ENCODE data around the gene MRPL14.

The MRPL14 gene

GRCh38 chr6:44073612-44074438, 53.4 kb downstream of the MRPL14 start:
- DNase-seq (ENCODE audit: low read depth): peak; percentile 57
- TF ChIP-seq CTCF (conservative IDR thresholded peaks at IDR 0.05; ENCODE audit: control insufficient read depth, insufficient read depth, low read depth, low read length): peak; percentile 26
- peak overlapping the region; percentile 21 for H3K4me3 ChIP-seq (ENCODE audit: control insufficient read depth, low read depth, low read length)

DNA sequence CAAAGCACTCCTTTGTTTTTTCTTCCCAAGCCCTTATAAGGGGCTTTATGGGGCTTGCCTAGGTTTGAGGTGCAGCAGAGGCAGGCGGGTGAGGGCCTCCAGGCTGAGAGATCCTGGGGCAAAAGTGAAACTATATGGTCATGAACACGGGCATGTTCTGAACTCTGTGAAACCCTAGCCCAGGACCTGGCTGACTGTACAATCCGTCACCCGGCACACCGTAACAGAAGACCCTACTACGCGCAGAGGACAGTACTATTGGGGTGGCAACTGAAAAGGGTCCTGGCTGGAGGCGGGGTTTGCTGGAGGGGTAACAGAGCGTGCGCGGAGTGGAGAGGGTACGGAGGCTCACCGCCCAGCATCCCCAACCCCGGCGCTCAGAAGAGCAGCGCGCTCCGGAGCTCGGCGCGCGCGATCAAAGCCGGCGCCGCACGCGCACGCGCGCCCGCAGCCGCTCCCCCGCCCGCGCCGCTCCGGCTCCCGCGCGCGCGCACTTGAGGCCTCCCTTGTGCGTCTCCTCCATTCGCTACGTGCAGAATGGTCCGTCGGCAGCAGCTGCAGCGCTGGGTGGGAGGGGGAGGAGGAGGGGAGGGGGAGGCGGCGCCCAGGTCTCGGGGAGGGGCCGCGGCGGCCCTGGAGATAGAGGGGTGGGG, 54.2 kb downstream of the MRPL14 start:
- H3K4me3 ChIP-seq (ENCODE audit: control insufficient read depth, low read depth, low read length): peak overlapping the region; percentile 44
- TF ChIP-seq CTCF (conservative IDR thresholded peaks at IDR 0.05; ENCODE audit: control insufficient read depth, insufficient read depth, low read depth, low read length): no peak
- peak; percentile 69 for DNase-seq (ENCODE audit: low read depth)

- DNase-seq (ENCODE audit: low read depth): no peak
- H3K4me3 ChIP-seq (ENCODE audit: control insufficient read depth, low read depth, low read length): no peak overlapping the region
- TF ChIP-seq CTCF (conservative IDR thresholded peaks at IDR 0.05; ENCODE audit: control insufficient read depth, insufficient read depth, low read depth, low read length): no peak
Measured at GRCh38 chr6:44072452-44072958, 54.7 kb downstream of the MRPL14 start.

DNA sequence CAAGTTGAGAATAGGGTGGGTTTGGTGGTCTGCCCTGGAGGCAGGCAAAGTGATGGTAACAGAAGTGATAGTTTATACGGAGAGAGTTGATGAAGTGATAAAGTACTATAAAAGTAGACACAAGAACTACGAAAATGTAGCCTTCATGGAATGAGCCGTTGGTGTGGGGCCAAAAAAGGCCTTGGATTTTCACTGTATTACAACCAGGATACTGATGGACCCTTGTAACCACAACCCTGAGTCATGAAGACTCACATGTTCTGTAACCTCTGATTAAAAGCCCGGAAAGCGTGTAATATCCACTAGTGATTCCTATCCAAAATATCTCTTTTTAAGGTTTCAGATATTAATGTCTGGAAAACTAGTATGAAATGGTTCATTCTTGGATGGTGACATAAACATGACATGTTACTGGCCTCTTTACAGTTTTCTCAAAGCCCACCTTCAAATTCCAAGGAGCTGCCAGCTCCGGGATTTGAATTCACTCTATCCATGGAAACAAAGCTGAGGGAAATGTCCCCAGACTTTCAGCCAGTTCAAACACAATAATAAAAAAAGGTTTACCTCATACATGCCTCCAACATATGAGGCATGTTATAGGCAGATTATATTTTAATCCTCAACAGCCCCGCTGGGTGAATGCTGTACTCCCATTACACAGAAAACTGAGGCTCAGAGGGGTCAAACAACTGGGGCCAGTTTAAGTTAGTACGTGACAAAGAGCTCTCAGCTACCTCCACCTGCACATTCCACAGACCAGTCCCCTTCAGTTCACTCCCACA, 55.4 kb downstream of the MRPL14 start:
- H3K4me3 ChIP-seq (ENCODE audit: control insufficient read depth, low read depth, low read length): no peak overlapping the region

DNA sequence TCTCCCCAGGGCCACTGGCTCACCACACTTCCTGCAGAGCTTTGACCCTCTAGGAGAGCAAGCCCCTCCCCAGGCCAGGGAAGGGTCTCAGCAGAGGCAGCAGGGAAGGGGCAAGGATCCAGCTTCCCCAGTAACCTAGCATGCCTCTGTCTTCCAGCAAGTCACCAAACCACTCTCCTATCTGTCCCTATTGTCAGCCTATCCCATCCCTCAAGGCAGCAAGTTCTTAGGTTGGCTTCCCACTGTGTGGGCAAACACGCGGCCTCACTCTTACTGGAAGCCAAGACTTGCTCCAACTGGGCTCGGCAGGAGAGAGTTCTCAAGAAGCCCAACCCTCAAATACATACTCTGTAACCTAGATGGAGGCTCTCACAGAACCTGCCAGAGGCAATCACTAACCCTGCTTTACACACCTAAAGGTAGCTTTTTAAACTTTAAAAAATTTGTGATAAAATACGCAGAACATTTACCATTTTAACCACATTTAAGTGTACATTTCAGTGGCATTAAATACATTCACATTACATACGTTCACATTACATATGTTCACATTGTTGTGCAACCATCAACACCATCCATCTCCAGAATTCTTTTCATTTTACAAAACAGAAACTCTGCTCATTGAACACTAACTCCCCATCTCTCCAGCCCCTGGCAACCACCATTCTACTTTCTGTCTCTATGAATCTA, 58.5 kb downstream of the MRPL14 start:
- no peak for TF ChIP-seq CTCF (conservative IDR thresholded peaks at IDR 0.05; ENCODE audit: control insufficient read depth, insufficient read depth, low read depth, low read length)

More for the DNA sequence above, 55.4 kb downstream of the MRPL14 start:
- peak; percentile 98 for DNase-seq (ENCODE audit: low read depth)
- TF ChIP-seq CTCF (conservative IDR thresholded peaks at IDR 0.05; ENCODE audit: control insufficient read depth, insufficient read depth, low read depth, low read length): no peak

More for the DNA sequence above, 58.5 kb downstream of the MRPL14 start:
- no peak for DNase-seq (ENCODE audit: low read depth)
- no peak overlapping the region for H3K4me3 ChIP-seq (ENCODE audit: control insufficient read depth, low read depth, low read length)
